AG04449 (cell line): Measurements from ENCODE around the gene PRKN.

Source experiments
- CTCF ChIA-PET: fragments of 350-600 bp; formaldehyde crosslinking; extraction: SDS; loops from one replicate; lab custom pipeline; 2021; ENCODE audit warnings: antibody characterized with exemption; lab: Yijun Ruan, JAX
- POLR2A ChIA-PET: fragments of 400-600, 350-600 bp; formaldehyde crosslinking; extraction: SDS; loops from one replicate; lab custom pipeline; 2020; ENCODE audit warnings: antibody characterized with exemption, inconsistent platforms; lab: Yijun Ruan, JAX
- DNase-seq: peaks from one replicate; pipeline ENCODE4 v3.0.0-alpha.2; 2010; ENCODE audit warnings: low read depth, low spot score
- H3K4me3 ChIP-seq: 2 replicates; pipeline ENCODE4 v1.5.1; 2011; ENCODE audit warnings: low read depth, mild to moderate bottlenecking, control low read depth, low read length
- CTCF ChIP-seq: IDR thresholded peaks from one replicate; pipeline ENCODE4 v1.5.1; 2011; ENCODE audit warnings: mild to moderate bottlenecking, moderate library complexity, low read length, control low read depth, inconsistent platforms; ENCODE audit not compliant: insufficient read depth; ENCODE audit errors: missing control alignments

The PRKN gene

GRCh38 chr6:161536224-161536630, 1191.3 kb downstream of the PRKN start:
- DNase-seq: no peak
- ChIA-PET CTCF (no interaction called here), POLR2A (no interaction called here)
- TF ChIP-seq CTCF: no peak
- H3K4me3 ChIP-seq: no peak overlapping the region

GRCh38 chr6:161534264-161534873, 1193.2 kb downstream of the PRKN start:
- H3K4me3 ChIP-seq: no peak overlapping the region
- no peak for DNase-seq
- ChIA-PET POLR2A (no interaction called here), CTCF (interaction anchor here (0.7 kb wide), 1 partner anchor 116 kb away, joined by 3 read pairs; no protein-coding TSS in a partner anchor)
- TF ChIP-seq CTCF: no peak

- no peak overlapping the region for H3K4me3 ChIP-seq
- ChIA-PET POLR2A (no interaction called here), CTCF (no interaction called here)
- TF ChIP-seq CTCF: no peak
- DNase-seq: no peak
Observed at GRCh38 chr6:161533266-161533665, 1194.3 kb downstream of the PRKN start.

- ChIA-PET CTCF (no interaction called here), POLR2A (no interaction called here)
- no peak for TF ChIP-seq CTCF
- DNase-seq: no peak
- no peak overlapping the region for H3K4me3 ChIP-seq
Observed at GRCh38 chr6:161532536-161532935, 1195.0 kb downstream of the PRKN start.

GRCh38 chr6:161526794-161527193, 1200.8 kb downstream of the PRKN start:
- no peak for DNase-seq
- CTCF ChIA-PET: no interaction called here
- POLR2A ChIA-PET: no interaction called here
- no peak overlapping the region for H3K4me3 ChIP-seq
- TF ChIP-seq CTCF: no peak

- no peak for TF ChIP-seq CTCF
- DNase-seq: no peak
- POLR2A ChIA-PET: no interaction called here
- CTCF ChIA-PET: no interaction called here
- H3K4me3 ChIP-seq: no peak overlapping the region
Observed at GRCh38 chr6:161523362-161523761, 1204.2 kb downstream of the PRKN start.
